GM19372 (cell line): Measurements from ENCODE around the gene CYTH1.

ENCODE experiments used
- ATAC-seq: cut with Tn5 transposase; IDR thresholded peaks from one replicate; pipeline ENCODE4 v1.9.1; 2021; ENCODE audit warnings: mild to moderate bottlenecking, low read depth, moderate library complexity; ENCODE audit not compliant: unreplicated experiment

Gene CYTH1

DNA sequence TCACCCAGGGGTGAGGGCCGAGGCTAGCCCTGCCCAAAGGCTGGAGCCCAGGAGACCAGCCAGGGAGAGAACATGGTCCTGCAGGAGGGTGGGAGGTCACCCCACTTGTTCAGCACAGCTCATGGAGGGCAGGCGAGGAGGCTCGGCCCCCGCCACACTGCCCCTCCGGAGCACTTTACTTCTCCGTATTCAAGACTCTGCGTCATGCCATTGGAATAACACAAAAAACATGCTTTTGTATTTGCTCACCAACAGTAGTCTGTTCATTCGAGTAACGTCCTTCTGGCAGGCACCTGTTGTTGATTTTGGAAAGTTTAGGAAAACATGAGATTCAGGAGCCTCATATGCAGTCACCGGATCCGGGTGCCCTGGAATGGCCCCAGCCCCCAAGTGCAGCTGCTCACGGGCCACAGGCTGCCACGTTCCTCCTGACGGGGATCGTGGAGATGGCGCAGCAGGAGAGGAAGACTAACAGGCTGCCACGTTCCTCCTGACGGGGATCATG, 123.7 kb downstream of the CYTH1 start:
- ATAC-seq, result no peak

DNA sequence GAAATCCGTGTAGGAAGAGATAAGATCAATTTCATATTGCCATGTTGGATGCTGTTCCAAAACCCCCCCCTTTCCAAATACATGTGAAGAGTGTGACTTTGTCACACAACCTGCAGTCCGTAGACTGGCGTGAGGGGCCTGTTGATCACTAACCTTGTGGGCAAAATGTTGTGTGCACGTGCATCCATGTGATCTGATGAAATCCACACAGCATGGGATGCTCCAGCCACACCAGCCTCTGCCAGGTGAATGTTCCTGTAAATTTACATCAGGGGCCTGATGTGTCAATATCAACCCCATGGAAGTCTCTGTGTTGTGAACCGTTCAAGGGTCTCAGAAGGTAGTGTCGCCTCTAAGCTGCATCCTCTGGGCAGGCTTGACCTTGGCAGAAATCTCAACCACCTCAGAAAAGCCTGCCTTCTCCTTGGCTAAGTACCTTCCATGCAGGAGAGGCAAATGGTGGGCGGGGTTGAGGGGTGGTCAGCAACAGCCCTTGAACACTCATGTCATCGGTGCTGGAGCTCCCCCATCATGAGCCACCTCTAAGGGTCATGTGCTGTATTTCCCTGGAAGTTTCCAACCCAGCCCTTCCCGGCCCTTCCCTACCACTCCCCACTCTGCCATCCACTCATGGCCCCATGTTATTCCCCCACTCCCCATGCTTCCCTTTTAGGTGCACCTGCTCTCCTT, 126.7 kb downstream of the CYTH1 start:
- no peak for ATAC-seq

DNA sequence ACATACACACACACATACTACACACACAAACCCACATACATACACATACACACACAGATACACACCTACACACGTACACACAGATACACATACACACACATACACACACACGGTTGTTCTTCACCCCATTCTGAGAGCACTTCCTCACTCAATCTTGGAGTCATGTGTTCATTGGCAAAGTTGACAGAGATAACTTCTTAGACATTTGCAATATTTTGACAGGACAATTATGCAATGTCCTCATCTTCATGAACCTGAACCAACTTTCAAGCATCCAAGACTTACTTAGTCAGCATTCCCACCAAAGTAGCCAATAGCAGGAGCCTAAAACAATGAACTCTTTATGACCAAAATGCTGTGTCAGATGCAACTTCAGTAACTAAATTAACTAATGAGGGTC, 127.7 kb downstream of the CYTH1 start:
- no peak for ATAC-seq

DNA sequence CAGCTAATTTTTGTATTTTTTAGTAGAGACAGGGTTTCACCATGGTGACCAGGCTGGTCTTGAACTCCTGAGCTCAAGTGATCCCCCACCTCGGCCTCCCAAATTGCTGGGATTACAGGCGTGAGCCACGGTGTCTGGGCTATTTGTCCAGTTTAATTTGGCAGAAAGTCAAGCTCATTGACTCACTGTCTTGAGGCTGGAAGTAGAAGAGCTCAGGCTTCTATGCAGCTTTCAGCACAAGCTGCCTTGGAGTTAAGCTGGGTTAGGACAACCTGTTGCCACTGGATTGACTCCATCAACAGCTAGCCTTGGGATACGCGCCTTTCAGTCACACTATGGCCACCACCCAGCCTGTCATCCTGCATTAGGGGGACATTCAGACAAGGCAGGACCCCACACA, 128.7 kb downstream of the CYTH1 start:
- no peak for ATAC-seq

DNA sequence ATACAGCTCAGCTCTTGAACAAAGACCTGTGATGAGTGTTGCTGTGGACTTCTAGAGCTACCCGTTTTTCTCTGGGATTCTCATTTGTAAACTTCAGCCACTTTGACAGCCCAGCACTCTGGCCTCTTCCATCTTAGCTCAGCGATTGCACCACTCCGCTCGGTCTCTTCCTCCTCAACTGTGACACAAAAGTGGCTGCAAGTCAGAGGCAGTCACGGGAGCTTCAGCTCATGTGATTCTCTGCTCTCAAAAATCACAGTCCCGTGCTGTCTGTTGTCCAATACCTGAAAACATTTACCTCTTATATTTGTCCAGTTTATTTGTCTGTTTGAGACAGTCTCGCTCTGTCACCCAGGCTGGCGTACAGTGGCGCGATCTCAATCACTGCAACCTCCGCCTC, 129.2 kb downstream of the CYTH1 start:
- no peak for ATAC-seq

DNA sequence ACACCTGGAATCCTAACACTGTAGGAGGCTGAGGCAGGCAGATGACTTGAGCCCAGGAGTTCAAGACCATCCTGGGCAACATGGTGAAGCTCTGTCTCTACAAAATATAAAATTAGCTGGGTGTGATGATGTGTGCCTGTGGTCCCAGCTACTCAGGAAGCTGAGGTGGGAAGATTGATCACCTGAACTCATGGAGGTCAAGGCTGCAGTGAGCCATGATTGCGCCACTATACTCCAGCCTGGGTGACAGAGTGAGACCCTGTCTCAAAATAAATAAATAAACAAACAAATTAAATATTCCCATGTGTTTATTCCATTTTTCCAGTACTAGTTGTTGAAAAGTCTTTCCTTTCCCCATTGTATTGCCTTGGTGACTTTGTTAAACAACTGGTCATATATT, 130.0 kb downstream of the CYTH1 start:
- ATAC-seq, result no peak

DNA sequence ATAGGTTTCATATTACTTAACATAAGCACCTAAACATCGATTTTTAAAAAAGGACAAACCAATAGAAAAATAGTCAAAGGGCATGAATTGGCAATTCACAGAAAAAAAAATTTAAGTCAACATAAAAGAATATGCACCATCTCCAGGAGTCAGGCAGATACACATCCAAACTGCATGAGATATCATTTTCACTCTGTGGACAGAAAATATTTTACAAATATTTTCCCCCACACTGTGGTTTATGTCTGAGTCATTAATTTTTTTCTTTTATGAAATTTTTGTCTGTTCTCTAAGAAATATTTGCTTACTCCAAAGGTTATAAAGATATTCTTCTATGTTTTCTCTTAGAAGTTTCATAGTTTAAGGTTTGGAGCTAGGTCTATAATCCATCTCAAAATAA, 130.5 kb downstream of the CYTH1 start:
- ATAC-seq, result no peak

DNA sequence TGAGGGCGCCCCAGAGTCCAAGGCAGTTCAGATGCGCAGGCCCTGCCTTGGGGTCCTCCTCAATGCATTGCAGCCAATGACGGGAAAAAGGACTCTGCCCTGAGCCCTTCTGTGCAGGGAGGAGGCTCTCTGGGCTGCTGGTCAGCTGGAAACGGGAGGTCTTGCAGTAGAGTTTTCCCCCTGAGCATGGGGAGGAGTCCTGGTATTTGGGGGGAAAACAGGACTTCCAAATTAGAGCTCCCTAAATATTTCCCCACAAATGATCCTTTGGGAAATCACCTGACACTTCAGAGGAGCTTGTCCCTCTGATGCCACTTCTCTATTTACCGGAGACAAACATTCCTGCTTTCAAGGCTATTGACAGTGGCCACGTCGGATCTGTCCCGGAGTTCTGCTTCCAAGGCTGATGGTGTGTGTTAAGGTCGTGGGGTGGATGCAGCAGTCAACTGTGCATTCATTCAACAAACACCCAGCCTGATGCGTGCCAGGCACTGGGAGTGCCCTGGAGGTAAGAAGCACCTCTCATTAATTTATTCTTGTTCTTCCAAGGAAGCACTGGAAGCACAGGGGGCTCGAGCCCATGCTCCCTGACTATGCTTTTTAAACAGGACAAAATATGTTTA, 131.9 kb downstream of the CYTH1 start:
- ATAC-seq, result no peak

DNA sequence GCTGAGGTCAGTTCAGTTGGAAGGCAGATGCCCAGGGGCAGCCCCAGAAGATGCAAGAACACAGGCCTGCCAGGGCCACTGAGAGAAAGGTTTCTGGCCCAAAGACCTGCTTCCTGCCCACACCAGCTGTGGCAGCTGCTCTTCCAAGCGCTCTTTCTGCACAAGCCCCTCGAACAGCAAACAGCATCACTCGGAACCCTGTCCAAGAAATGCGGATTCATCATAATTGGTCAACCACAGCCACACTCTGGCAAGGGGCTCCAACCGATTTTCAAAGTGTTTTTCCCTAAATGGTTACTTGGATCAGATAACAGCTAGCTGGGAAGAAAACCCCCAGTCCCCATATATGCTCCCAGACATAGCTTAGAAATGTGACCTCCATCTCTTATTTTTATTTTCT, 133.8 kb downstream of the CYTH1 start:
- ATAC-seq, result no peak

DNA sequence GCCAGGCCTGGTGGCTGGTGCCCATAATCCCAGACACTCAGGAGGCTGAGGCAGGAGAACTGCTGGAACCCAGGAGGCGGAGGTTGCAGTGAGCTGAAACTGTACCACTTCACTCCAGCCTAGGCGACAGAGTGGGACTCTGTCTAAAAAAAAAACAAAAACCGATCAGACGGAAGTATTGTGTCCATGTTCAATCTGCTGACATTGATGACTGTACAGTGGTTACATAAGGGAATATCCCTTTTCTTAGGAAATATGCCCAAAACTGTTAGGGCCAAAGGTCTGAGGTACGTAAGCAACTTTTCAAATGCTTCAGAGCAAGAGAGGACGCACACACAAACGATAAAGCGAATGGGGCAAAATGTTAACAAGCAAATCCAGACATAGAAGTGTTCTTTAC, 135.0 kb downstream of the CYTH1 start:
- no peak for ATAC-seq

DNA sequence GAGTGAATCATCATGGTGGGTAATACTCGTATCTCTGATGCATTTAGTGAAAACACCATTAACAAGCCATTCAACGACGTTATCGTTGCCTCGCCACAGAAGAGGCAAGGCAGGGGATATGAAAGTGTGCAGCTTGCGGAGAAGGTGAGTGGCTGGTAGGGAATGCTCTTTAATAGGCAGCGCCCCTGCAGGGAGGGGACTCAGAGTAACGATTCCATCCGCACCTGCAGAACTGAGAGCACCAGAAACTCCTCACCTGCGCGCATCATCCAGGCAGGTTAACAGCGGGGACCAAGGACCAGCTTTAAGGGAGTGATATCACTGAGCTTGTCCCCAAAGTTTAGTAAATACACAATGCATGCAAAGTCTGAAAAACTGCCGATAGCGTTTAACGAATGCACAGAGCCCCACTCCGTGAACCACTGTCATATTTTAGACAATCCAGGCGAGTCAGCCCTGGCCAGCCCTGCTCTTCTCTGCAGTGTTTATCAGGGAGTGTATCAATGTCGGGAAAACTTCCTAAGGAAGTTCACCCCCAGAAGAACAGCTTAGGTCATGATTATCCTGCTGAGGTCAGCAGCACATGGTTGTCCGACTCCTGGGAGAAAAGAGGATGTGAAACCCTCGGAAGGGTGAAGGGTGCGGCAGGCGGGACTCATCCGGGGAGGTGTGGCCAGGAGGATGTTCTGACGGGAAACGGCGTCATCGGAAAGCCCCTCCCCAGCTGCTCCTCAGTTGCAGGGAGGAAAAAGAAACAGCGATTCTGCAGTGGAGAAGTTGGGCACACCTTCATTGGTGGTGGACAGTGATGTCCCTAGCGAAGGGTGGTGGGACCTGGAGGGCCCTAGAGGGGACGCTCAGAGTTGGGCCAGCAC, 136.4 kb downstream of the CYTH1 start:
- no peak for ATAC-seq

DNA sequence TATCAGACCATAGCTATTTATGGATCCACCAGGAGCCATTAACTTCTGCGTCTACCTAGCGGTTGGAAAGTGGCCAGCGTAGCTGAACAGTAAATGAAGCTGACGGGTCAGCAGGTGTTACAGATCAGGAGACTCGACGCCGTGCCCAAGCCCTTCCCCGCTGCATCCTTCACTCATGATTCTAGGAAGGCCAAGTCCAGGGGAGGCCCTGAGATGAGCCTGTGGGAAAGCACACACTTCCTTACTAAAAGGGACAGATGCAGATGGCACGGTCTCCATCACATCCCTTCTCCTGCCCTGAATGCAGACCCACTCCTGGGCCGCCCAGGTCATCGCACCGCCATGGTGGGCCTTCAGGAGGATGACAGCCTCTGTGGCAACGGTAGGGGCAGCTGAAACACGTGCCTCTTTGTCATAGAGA, 137.1 kb downstream of the CYTH1 start:
- ATAC-seq, result no peak

DNA sequence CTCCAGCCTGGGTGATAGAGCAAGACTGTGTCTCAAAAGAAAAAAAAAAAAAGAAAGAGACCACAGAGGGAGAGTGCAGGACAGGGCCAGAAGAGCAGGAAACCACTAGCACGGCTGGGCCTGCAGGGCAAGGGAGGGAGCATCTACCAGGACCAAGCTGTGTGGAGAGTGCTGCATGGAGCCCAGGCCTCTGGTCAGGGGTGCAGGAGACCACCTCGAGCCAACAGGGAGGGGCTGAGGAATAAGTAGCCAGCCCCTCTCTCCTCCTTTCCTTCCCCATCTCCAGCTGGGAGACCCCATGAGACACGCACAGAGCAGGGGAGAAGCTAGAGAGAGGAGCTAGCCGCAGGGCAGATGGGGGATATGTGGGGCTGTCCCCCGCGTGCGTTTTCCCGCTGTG, 137.8 kb downstream of the CYTH1 start:
- ATAC-seq, result no peak

DNA sequence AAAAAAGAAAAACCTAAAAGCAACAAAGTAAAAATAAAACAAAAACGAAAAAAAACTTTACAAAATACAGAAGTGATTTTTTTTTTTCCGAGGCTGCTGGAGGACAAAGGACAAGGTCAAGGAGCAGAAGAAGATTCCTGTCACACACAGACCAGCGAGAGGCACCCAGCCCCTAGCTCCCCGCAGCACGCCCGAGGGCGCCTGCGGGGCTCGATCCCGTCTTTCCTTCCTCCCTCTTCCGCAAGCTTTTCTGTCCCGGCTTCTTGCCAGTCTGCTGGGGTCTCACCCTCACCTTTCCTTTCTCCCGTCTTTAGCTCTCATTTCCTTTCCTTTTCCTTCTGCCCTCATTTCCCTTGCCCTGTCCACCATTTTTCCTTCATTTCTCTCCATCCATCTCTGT, 138.7 kb downstream of the CYTH1 start:
- no peak for ATAC-seq

DNA sequence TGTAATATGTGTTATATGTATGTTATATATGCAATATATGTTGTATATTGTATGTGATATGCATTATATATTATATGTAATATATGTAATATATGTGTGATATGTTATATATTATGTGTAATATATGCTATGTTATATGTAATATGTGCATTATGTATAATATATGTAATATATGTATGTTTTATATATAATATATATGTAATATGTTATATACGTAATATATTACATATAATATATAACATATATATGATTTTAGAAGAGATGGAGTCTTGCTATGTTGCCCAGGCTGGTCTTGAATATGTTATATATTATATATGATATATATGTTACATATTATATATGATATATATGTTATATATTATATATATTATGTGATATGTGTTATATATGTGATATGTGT, 139.4 kb downstream of the CYTH1 start:
- no peak for ATAC-seq

DNA sequence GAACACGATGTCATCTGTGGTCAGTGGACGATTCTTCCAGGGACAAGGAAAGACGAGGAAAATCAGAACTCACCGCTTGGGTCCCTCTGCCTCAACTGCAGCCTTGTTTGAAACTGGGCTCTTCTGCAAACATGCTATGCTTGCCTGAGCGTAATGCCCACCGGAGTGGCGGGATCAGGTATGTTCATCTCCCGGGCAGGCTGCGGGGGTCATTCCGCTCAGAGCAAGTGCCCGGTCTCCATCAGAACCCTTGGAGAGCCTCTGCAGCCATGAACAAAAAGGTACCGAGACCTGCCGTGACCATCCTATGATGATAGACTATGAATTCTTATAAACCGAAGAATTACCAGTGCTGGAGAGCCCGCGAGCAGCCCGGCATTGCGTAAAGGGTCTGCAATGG, 140.4 kb downstream of the CYTH1 start:
- no peak for ATAC-seq

DNA sequence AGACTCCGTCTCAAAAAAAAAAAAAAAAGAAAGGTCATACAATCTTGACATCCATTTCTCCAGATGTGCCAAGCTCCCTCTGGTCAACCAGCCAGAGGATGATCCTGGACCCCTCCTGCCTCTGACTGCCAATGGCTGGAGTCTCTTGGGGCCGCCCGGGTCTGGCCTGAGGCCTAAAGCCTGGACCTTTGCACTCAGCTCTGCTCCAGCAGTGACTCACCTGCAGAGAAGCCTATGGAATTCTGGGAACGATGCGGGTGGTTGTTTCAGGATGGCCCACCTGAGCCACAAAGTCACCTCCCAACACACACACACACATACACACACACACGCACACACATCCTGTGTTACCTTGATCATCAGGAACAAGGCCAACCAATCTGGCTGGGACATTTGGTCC, 140.8 kb downstream of the CYTH1 start:
- ATAC-seq, result no peak

DNA sequence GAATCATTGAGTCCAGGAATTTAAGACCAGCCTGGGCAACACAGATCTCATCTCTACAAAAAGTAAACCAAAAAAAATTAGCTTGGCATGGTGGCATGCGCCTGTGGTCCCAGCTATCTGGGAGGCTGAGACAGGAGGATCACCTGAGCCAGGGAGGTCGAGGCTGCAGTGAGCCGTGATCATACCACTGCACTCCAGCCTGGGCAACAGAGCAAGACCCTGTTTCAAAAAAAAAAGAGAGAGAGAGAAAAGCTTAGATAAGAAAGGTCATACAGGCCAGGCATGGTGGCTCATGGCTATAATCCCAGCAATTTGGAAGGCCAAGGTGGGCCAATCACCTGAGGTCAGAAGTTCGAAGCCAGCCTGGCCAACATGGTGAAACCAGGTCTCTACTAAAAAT, 141.4 kb downstream of the CYTH1 start:
- ATAC-seq, result no peak

DNA sequence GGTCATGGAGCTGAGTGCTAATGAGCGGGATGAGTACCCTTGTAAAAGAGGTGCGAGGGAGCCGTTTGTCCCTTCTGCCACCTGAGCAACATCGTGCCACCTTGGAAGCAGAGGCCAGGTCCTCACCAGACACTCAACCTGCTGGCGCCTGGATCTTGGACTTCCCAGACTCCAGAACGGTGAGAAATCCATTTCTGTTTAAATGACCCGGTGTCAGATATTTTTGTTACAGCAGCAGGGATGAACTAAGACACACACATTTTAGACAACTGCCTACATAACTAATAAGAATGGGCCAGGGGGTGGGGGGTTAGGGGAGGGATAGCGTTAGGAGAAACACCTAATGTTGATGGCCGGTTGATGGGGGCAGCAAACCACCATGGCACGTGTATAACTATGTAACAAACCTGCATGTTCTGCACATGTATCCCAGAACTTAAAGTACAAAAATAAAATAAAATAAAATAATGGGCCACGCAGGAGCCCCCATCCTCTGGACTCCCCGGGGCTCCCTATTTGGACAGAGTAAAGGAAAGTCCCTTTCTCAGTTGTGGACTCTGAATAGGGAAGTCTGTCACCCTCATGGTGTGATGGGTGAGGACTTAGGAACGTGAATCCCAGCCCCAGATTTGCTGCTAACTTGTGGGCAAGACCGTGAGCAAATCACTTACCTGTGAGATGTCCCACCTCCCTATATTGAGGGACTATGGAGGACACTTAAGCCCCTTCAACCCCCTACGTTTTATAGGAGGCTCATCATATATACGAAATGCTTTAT, 144.2 kb downstream of the CYTH1 start:
- ATAC-seq, result no peak

DNA sequence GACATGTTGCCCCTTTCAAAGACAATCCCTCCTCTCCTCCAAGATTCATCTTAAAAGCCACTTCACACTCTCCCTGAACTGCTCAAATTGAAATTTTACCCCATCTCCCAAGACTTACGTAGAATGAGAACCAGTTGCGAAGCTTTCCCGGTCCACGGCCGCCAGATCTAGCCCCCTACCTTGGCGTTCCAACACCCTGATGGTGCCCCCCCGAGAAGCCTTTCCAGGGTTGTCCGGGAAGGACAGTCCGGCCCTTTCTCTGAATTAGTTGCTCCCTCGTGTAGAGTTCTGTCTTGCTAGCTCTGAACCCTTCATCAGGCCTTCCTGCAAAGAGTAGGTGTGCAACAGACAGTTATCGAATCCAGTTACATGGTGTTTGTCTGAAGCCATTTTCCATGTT, 144.9 kb downstream of the CYTH1 start:
- no peak for ATAC-seq

DNA sequence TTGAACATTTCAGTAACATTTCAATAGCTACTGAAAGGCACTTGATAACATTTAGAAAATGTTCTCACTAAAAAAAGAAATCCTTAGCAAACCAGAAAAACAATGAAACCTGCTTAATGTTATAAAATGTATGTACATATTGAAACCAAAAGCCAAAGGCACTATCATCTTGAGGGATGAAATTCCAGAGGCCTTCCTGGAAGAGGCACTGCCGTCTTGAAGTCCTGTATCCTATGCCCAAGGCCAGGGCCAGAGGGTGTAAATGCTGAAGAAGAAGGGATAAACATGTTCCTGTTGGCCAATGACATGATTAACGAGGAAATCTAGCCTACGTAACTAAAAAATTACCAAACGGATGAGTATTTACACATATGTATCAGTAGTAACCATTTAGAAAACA, 147.9 kb downstream of the CYTH1 start:
- ATAC-seq, result no peak
